HG03460 (cell line): Measurements from ENCODE around the gene SSX7.
"Not testable (repeated sequence)": the region's sequence is repeated elsewhere in the genome, so short reads cannot be mapped to it uniquely, and the experiment has no call there.

Experiments
- ATAC-seq: cut with Tn5 transposase; IDR thresholded peaks from one replicate; pipeline ENCODE4 v1.9.1; 2021; ENCODE audit not compliant: unreplicated experiment

The SSX7 gene

GRCh38 chrX:52654800-52655199, at the start of gene SSX7:
Gene SSX7 (minus strand): TSS chrX:52654900. CDS start chrX:52653472, 1,428 bp downstream.
- not testable (repeated sequence) for ATAC-seq

- ATAC-seq: not testable (repeated sequence)
Measured at GRCh38 chrX:52692034-52692433, 37.3 kb upstream of the SSX7 start.

- ATAC-seq: not testable (repeated sequence)
Measured at GRCh38 chrX:52662218-52662617, 7.5 kb upstream of the SSX7 start.

DNA sequence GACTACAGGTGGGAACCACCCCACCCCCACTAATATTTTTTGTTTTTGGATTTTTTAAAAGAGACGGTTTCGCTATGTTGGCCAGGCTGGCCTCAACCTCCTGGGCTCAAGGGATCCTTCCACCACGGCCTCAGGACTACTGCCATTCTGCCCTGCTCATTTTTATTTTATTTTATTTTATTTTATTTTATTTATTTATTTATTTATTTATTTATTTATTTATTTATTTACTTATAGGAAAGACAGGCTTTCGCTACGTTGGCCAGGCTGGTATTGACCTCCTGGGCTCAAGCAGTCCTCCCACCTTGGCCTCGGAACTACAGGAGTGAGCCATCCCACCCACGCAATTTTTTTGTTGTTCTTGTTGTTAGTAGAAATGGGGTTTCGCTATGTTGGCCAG, 775 bp upstream of the SSX7 start:
- ATAC-seq: not testable (repeated sequence)

DNA sequence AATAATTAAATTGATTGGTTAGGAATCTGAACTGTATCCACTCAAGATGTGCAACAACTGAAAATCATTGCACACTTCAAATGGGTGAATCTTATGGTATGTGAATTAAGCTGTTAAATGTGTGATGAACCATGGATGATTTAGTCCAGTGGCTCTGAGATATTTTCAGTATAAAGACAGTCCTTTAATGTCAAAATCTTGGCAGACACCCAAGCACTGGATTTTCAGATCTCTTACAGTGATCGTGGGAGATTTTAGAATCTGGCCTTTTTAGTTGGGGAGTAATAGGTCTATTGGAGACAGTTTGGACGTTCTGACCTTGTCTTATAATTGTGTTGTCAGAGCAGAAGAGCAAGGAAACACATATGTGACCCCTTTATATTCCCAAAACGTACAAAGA, 4.0 kb downstream of the SSX7 start:
- not testable (repeated sequence) for ATAC-seq

DNA sequence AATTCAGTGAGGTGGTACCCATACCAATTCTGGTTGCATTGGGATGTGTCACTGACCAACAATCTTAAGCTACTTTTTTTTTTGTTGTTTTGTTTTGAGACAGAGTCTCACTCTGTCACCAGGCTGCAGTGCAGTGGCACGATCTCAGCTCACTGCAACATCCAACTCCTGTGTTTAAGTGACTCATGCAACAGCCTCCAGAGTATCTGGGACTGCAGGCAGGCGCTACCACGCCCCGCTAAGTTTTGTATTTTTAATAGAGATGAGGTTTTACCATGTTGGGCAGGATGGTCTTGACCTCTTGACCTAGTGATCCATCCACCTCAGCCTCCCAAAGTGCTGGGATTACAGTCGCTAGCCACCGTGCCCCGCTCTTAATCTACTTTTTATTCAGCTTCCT, 5.7 kb downstream of the SSX7 start:
- not testable (repeated sequence) for ATAC-seq

- ATAC-seq: not testable (repeated sequence)
Measured at GRCh38 chrX:52628483-52628882, 26.2 kb downstream of the SSX7 start.

DNA sequence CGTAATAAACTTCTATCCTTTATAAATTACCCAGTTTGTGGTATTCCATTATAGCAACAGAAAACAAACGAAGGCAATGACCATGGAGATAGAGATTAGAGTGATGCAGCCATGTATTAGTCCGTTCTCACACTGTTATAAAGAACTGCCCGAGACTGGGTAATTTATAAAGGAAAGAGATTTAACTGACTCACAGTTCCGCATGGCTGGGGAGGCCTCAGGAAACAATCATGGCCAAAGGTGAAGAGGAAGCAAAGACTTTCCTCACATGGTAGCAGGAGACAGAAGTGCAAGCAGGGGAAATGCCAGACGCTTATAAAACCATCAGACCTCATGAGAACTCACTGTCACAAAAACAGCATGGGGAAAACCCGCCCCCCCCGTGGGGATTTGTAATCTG, 34.0 kb downstream of the SSX7 start:
- not testable (repeated sequence) for ATAC-seq

GRCh38 chrX:52608961-52609360, 45.7 kb downstream of the SSX7 start:
- no peak for ATAC-seq

- not testable (repeated sequence) for ATAC-seq
Measured at GRCh38 chrX:52603151-52603550, 51.5 kb downstream of the SSX7 start.

DNA sequence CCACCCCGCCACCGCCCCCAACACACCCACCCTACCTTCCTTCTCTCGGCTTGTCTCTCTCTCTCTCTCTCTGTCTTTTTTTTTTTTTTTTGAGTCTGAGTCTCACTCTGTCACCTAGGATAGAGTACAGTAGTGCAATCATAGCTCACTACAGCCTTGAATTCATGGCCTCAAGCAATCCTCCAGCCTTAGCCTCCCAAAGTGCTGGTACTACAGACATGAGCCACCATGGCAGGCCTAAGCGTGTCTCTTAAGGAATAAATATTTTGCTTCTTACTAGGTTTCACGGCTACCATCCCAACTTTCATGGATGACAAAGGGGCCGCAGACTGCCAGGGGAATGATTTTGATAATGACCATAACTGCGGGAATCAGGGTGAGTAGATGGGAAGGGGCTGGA, 55.8 kb downstream of the SSX7 start:
- ATAC-seq: no peak

DNA sequence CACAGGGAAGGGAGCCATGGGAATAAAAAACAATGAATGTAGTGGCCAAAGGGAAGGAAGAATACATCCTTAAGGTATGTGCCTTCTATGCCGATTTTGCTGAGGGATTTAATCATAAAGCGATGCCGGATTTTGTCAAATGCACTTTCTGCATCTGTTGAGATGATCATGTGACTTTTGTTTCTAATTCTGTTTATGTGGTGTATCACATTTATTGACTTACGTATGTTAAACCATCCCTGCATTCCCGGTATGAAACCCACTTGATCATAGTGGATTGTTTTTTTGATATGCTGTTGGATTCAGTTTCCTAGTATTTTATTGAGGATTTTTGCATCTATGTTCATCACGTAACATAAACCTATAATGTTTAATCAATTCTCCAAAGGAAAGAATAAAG, 60.0 kb downstream of the SSX7 start:
- no peak for ATAC-seq
